ENCODE results near the gene TLX1.

Gene TLX1

DNA sequence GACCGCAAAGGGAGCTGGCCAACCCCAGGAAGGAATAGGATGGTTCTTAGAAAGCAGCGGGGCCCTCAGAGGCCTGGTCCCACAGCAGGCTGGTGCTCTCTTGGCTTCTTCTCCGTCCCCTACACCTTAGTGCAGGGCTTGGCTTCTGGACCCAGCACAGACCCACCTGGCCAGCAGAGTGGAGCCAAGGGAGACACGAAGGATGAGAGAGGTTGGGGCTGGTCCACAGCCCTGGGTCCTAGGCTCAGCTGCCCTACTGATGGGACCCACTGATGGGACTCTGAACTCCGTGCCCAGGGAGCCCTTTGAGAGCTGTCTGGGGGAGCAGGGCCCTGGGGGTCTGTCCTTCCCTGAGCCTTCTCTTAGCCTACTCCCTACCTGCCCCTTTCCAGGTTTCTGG, 6.2 kb upstream of the TLX1 start:
- Histone ChIP-seq H3K27me3 (replicated peaks) (peaks cover 97% of the 10 kb centered on the region), H3K27ac (no peak overlapping the region), H3K4me3 (ENCODE audit: low read depth, low read length) (no peak overlapping the region), H3K36me3 (replicated peaks) (no peaks in the 10 kb centered on the region)
- TF ChIP-seq CTCF (IDR thresholded peaks at IDR 0.05; ENCODE audit: low read depth, low read length, missing control alignments): no peak
- DNase-seq: no peak
- in situ Hi-C loops (cut with HindIII; ENCODE audit: low pct_ligation_motif_present, low sequenced_read_pairs): no loop called here

- no peak overlapping the region for H3K4me3 ChIP-seq (ENCODE audit: low read depth, low read length)
- no peak overlapping the region for H3K27ac ChIP-seq
- H3K27me3 ChIP-seq (replicated peaks): peaks cover 97% of the 10 kb centered on the region
- DNase-seq: no peak
- no peak for TF ChIP-seq CTCF (IDR thresholded peaks at IDR 0.05; ENCODE audit: low read depth, low read length, missing control alignments)
- in situ Hi-C loops (cut with HindIII; ENCODE audit: low pct_ligation_motif_present, low sequenced_read_pairs): no loop called here
- no peaks in the 10 kb centered on the region for H3K36me3 ChIP-seq (replicated peaks)
Measured at GRCh38 chr10:101126684-101127628, 4.1 kb upstream of the TLX1 start.

DNA sequence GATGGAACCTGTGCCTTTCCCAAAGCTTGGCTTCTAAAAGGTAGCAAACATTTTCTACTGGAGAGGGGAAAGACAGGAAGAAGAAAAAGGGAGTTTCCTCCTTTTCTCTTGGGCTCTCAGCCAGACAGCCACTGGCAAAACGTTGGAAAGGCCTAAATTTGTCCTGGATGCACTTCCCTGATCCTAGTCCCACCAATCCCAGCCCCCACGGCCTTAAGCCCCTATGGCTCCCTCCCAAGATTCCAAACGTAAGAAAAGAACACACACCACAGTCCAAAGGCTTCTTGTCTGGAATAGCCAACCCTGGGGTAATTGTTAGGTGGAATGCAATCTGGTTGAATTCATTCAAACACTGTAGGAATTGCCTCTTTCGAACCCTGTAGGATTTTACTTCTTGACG, 959 bp upstream of the TLX1 start:
- Histone ChIP-seq H3K36me3 (replicated peaks) (no peaks in the 10 kb centered on the region), H3K4me3 (ENCODE audit: low read depth, low read length) (no peak overlapping the region), H3K27ac (no peak overlapping the region), H3K27me3 (replicated peaks) (peaks cover 97% of the 10 kb centered on the region)
- no peak for TF ChIP-seq CTCF (IDR thresholded peaks at IDR 0.05; ENCODE audit: low read depth, low read length, missing control alignments)
- in situ Hi-C loops (cut with HindIII; ENCODE audit: low pct_ligation_motif_present, low sequenced_read_pairs): no loop called here
- DNase-seq: no peak

GRCh38 chr10:101131962-101132635, 999 bp downstream of the TLX1 start:
- peaks cover 97% of the 10 kb centered on the region for H3K27me3 ChIP-seq (replicated peaks)
- in situ Hi-C loops (cut with HindIII; ENCODE audit: low pct_ligation_motif_present, low sequenced_read_pairs): no loop called here
- no peak for TF ChIP-seq CTCF (IDR thresholded peaks at IDR 0.05; ENCODE audit: low read depth, low read length, missing control alignments)
- H3K4me3 ChIP-seq (ENCODE audit: low read depth, low read length): no peak overlapping the region
- no peak overlapping the region for H3K27ac ChIP-seq
- no peak for DNase-seq
- H3K36me3 ChIP-seq (replicated peaks): no peaks in the 10 kb centered on the region

DNA sequence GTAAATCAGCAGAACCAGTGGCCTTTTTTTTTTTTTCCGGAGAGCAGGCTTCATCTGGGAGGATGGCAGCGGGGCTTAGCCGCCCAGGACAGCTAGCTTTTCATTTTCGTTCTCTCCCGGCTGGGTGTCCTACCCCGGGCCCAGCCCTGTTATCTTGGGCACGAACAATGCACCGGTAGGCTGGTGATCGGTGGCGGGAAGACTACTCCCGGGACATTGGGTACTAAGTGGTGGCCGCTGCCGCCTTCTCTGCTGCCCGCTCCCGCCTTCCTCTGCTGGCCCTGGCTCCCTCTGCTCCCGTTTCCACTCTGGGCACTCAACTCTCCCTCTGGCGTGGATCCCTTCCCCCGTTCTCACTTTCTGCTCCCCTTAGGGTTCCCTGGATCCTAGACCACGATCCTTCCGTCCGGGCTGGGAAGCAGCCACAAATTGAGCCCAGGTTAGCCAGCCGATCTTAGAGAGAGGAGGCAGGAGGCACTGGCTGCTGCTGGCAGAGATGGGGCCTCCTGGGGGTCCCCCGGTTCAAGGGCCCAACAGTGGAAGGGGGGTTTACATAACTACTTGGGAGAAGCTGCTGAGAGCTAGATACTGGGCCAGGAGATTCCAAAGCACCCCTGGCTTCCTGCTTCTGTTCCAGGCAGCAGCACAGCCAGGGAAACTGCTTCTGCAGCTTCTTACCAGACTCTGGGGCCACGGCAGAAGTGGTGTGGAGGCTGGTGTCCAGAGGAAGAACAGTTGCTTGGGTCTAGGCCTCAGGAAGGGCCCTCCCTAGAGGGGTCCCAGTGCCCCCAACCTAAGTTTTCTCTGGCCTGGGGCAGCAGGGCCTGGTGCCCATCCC, 1.8 kb downstream of the TLX1 start:
- no peak for DNase-seq
- Histone ChIP-seq H3K4me3 (ENCODE audit: low read depth, low read length) (no peak overlapping the region), H3K27ac (no peak overlapping the region), H3K27me3 (replicated peaks) (peaks cover 98% of the 10 kb centered on the region), H3K36me3 (replicated peaks) (no peaks in the 10 kb centered on the region)
- no peak for TF ChIP-seq CTCF (IDR thresholded peaks at IDR 0.05; ENCODE audit: low read depth, low read length, missing control alignments)
- in situ Hi-C loops (cut with HindIII; ENCODE audit: low pct_ligation_motif_present, low sequenced_read_pairs): no loop called here
